Neural cell (in vitro differentiated cells): ENCODE results near the gene CYP27B1.

Source experiments
- CTCF ChIP-seq: fragments of 450-650 bp; IDR thresholded peaks from 2 replicates; pipeline ENCODE4 v1.5.1; 2014; ENCODE audit warnings: antibody characterized with exemption, mild to moderate bottlenecking, moderate library complexity; ENCODE audit not compliant: poor library complexity, severe bottlenecking
- EZH2 ChIP-seq: fragments of 200-600, 300-800 bp; shearing (Covaris generic), sonication (generic); IDR thresholded peaks from 2 replicates; pipeline ENCODE4 v1.6.1; 2014; ENCODE audit warnings: antibody characterized with exemption, low read length, borderline replicate concordance, mild to moderate bottlenecking; ENCODE audit not compliant: insufficient read depth, poor library complexity, severe bottlenecking

DNA sequence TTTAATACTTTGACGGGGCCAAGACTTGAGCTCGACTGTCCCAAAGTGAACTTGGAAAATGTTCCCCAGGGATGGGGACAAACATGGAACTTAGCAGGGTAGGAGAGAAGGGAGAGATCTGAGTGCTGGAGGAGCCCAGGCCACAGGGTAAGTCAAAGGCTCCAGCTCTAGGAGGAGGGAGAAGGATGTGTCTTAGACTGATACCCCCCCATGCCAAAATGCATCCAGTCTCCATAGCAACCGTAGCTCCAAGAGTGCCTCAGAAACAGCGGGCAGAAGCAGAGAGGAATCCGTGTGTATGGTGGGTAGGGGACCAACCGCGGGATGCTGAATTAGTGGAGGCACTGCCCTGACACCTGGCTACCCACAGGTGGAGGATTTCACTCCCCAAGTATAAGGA lies 27.5 kb downstream of the CYP27B1 start:
- TF ChIP-seq EZH2 = no peak
- TF ChIP-seq CTCF = no peak
